Suprapubic skin (tissue), 4 donors: ENCODE data around the gene TCF7L2. TPM values are rescaled to one million over a fixed set of nuclear protein-coding genes. Genes with fewer than 3 reads are reported as not detected.

Source experiments
- DNase-seq, 2 donors: peaks; one replicate each; pipeline ENCODE4 v3.0.0-alpha.2; 2019; ENCODE audit warnings: low spot score in 2 of 2
- H3K27ac ChIP-seq: fragments of 200-600 bp; sonication (generic); one replicate; pipeline ENCODE4 v1.5.1; 2019
- H3K27me3 ChIP-seq: fragments of 200-600 bp; sonication (generic); one replicate; pipeline ENCODE4 v1.5.1; 2019
- H3K36me3 ChIP-seq: fragments of 200-600 bp; sonication (generic); one replicate; pipeline ENCODE4 v1.5.1; 2019
- H3K4me1 ChIP-seq: fragments of 200-600 bp; sonication (generic); one replicate; pipeline ENCODE4 v1.5.1; 2019
- H3K4me3 ChIP-seq: fragments of 200-600 bp; sonication (generic); one replicate; pipeline ENCODE4 v1.5.1; 2019; ENCODE audit warnings: mild to moderate bottlenecking
- H3K9me3 ChIP-seq: fragments of 200-600 bp; sonication (generic); one replicate; pipeline ENCODE4 v1.5.1; 2019
- EP300 ChIP-seq: sonication (generic); formaldehyde crosslinking; IDR thresholded peaks from one replicate; pipeline ENCODE4 v1.6.1; 2017; ENCODE audit warnings: antibody characterized with exemption
- POLR2A ChIP-seq, 2 donors: fragments of 450-650 bp; IDR thresholded peaks; one replicate each; pipeline ENCODE4 v1.6.1; 2017; ENCODE audit warnings: antibody characterized with exemption in 2 of 2, mild to moderate bottlenecking in 2 of 2, moderate library complexity in 2 of 2
- POLR2AphosphoS5 ChIP-seq, 3 donors: sonication (generic); formaldehyde crosslinking; IDR thresholded peaks; one replicate each; pipeline ENCODE4 v1.6.1; 2017; ENCODE audit warnings: antibody characterized with exemption in 3 of 3
- WGBS: methylation state at CpG from one replicate; pipeline ENCODE4 v1.1.5; 2018; 5-methylcytosine and 5-hydroxymethylcytosine counted together
- total RNA-seq, 4 donors: library from RNA; depleted of rRNA; stranded (reverse); fragments of >200 nt; gene quantifications; one replicate each; pipeline ENCODE4 v1.1.0, GENCODE V29; 2016
- TF ChIP-seq, protein P1 (sequence below), 2 donors: fragments of 200-600 bp in 1 of 2; fragments of 450-650 bp in 1 of 2; sonication (generic) in 1 of 2; IDR thresholded peaks; one replicate each; pipeline ENCODE4 v1.5.1; 2016 to 2019; ENCODE audit warnings: antibody characterized with exemption in 2 of 2, mild to moderate bottlenecking in 1 of 2, moderate library complexity in 1 of 2

TCF7L2 gene
- total RNA-seq, 4 donors from 2014 or later: 9.9 to 23.3 (median 15.2) TPM

DNA sequence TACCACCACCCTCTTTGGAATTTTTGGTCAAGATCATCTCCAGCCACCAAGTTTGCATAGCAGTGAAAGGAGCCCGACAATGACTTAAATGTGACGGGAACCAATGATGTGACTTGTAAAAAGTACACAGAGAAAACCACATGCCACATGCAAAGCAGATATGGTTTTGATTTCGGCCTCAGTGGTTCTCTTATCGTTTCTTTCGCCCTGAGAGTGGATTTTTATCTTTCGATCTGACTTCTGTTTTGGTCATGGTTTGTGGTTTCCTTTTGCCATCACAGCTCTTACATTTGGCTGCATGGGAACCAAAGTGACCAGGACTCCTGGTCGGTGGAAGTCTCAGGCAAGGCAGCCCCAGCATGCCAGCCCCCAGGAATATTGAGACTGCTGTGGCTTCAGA lies 31.5 kb downstream of the TCF7L2 start:
- Histone ChIP-seq H3K4me1 (peaks cover 21% of the 10 kb centered on the region), H3K9me3 (no peaks in the 10 kb centered on the region), H3K27me3 (no peaks in the 10 kb centered on the region), H3K4me3 (no peak overlapping the region), H3K27ac (no peak overlapping the region), H3K36me3 (peaks cover 2% of the 10 kb centered on the region)
- TF ChIP-seq POLR2A (IDR thresholded peaks at IDR 0.05) (no peak), POLR2AphosphoS5 (IDR thresholded peaks at IDR 0.05) (no peak), EP300 (no peak)
- TF ChIP-seq, protein P1, sequence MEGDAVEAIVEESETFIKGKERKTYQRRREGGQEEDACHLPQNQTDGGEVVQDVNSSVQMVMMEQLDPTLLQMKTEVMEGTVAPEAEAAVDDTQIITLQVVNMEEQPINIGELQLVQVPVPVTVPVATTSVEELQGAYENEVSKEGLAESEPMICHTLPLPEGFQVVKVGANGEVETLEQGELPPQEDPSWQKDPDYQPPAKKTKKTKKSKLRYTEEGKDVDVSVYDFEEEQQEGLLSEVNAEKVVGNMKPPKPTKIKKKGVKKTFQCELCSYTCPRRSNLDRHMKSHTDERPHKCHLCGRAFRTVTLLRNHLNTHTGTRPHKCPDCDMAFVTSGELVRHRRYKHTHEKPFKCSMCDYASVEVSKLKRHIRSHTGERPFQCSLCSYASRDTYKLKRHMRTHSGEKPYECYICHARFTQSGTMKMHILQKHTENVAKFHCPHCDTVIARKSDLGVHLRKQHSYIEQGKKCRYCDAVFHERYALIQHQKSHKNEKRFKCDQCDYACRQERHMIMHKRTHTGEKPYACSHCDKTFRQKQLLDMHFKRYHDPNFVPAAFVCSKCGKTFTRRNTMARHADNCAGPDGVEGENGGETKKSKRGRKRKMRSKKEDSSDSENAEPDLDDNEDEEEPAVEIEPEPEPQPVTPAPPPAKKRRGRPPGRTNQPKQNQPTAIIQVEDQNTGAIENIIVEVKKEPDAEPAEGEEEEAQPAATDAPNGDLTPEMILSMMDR (IDR thresholded peaks at IDR 0.05): no peak
- 76% methylated on average over 7 of the region's 7 CpGs for WGBS
- no peak for DNase-seq

DNA sequence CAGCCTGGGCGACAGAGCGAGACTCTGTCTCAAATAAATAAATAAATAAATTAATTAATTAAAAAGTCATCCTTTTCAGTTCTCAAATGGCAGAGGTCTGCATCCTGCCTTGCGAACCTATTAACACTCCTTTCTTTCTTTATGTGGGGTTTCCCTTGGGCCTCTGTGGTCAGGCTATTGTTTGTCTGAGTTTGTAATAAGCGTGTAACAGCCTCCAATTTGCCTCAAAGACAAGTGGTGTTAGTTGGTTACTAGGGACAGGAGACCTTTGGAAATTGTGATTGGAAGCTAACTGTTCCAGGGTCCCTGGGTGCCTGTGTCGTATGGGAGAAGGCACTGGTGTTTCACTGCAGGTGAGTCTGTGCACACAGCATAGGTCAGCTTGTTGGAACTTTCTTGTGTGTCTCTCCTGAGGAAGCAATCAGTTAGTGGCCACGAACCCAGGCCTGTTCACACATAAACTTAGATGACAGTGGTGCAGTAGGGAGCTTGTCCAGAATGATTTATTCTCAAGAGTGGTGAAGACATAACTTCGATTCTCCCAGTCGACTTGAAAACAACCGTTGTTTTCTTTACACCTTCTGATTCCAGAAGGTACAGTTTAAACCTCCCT lies 33.5 kb downstream of the TCF7L2 start:
- Histone ChIP-seq H3K4me1 (peaks cover 33% of the 10 kb centered on the region), H3K4me3 (no peak overlapping the region), H3K9me3 (no peaks in the 10 kb centered on the region), H3K36me3 (peaks cover 2% of the 10 kb centered on the region), H3K27me3 (no peaks in the 10 kb centered on the region), H3K27ac (no peak overlapping the region)
- 82% methylated on average over 9 of the region's 9 CpGs for WGBS
- no peak for TF ChIP-seq POLR2AphosphoS5 (IDR thresholded peaks at IDR 0.05)
- no peak for TF ChIP-seq EP300
- TF ChIP-seq POLR2A (IDR thresholded peaks at IDR 0.05): no peak
- TF ChIP-seq, protein P1 (IDR thresholded peaks at IDR 0.05): no peak
- no peak for DNase-seq

DNA sequence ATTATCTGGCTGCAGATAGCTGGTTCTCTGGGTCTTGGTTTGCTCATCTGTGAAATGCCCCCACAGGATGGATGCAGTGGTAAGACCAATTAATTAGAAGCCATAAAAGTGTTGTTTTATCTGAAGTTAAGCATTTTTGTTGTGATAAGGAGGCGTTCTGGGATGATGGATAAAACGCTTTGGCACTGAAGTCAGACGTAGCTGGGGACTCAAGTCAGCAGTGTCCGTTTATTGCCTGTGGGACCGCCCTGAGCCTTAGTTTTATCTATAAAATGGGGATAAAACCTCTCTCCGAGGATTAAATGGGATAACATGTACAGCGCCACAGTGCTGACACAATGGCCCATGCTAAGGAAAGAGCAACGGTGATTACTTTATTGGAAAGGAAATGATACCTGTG lies 34.7 kb downstream of the TCF7L2 start:
- no peaks in the 10 kb centered on the region for H3K27me3 ChIP-seq
- DNase-seq: no peak
- no peak overlapping the region for H3K27ac ChIP-seq
- H3K9me3 ChIP-seq: no peaks in the 10 kb centered on the region
- no peak overlapping the region for H3K4me3 ChIP-seq
- H3K4me1 ChIP-seq: peaks cover 35% of the 10 kb centered on the region
- peaks cover 2% of the 10 kb centered on the region for H3K36me3 ChIP-seq
- TF ChIP-seq EP300: no peak
- TF ChIP-seq, protein P1 (IDR thresholded peaks at IDR 0.05): no peak
- TF ChIP-seq POLR2AphosphoS5 (IDR thresholded peaks at IDR 0.05): no peak
- no peak for TF ChIP-seq POLR2A (IDR thresholded peaks at IDR 0.05)
- 87% methylated on average over 8 of the region's 8 CpGs for WGBS

DNA sequence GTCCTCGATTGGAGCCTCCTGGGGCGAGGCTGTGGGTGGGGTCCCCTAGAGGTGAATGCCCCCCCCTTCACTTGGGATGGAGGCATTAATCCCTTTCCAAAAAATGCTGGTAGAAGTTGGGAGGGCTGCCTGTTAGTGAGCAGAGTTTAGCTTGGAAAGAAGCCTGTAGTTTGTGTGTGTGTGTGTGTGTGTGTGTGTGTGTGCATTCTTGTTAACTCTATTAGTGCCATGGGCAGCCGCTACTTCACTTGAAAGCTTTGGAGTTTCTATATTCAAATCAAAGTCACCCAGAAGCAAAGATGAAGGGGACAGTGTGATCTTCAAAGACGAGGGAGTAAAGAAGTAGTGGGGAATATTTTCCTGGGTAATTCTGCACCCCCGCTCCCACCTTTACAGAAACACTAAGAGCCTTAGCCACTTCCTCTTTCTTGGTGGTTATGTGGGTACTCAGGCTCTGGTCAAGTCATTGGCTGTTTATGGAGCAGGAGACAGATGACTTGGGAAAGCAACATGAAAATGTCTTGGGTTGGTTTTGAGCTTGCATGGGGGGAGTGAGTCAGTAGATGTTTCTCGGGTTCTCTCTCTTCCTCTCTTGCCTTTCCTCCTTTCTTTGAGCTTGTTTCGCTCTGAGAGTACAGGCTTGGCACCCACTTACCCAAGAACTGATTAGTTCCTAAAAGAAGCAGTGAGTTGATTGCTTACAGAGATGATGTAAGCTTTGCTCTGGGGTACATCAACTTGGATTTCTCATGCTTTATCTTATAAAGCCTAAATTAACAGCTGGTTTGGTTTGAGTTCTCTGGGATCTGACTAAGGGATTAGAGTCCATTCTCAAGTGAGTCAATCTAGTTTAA lies 35.9 kb downstream of the TCF7L2 start:
- H3K27ac ChIP-seq: peak overlapping the region; percentile 5
- peaks cover 2% of the 10 kb centered on the region for H3K36me3 ChIP-seq
- no peaks in the 10 kb centered on the region for H3K9me3 ChIP-seq
- DNase-seq: no peak
- TF ChIP-seq POLR2A (IDR thresholded peaks at IDR 0.05): no peak
- TF ChIP-seq, protein P1 (IDR thresholded peaks at IDR 0.05): no peak
- no peak for TF ChIP-seq EP300
- no peak for TF ChIP-seq POLR2AphosphoS5 (IDR thresholded peaks at IDR 0.05)
- peaks cover 42% of the 10 kb centered on the region for H3K4me1 ChIP-seq
- H3K27me3 ChIP-seq: no peaks in the 10 kb centered on the region
- H3K4me3 ChIP-seq: no peak overlapping the region
- 54% methylated on average over 7 of the region's 7 CpGs for WGBS

DNA sequence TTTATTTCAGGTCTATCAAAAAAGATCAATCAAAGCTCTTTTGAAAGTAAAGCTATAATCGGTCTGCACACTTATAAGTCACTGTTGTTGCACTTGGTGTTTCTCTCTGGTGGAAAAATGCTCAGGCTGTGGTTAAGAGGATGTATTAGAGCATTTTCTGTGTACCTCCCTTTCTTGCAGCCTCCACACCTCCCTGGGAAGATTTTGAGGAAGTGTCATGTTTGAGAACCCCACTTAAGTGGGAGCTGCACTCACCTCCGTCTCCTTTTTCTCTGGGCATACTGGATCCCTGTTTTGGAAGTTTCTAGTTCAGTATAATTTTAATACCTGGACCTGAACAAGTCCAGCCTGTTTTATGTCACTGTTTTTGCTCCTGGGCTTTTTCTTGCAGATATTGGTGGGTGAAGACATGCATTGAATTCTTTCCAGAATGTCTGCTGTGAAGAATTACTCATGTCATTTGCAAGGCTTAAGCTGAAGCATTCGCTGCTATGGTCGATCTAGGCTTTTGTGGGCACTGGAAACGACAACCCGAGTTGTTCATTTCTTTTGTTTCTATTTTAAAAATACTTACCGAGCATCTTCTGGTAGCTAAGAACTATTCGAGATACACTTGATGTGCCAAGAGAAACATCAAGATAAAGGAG lies 36.6 kb downstream of the TCF7L2 start:
- H3K4me1 ChIP-seq: peaks cover 49% of the 10 kb centered on the region
- H3K9me3 ChIP-seq: no peaks in the 10 kb centered on the region
- no peak overlapping the region for H3K4me3 ChIP-seq
- WGBS: 30% methylated on average over 8 of the region's 8 CpGs
- peak overlapping the region; percentile 5 for H3K27ac ChIP-seq
- no peak for DNase-seq
- TF ChIP-seq POLR2AphosphoS5 (IDR thresholded peaks at IDR 0.05) (no peak), EP300 (no peak), POLR2A (IDR thresholded peaks at IDR 0.05) (no peak)
- TF ChIP-seq, protein P1 (IDR thresholded peaks at IDR 0.05): no peak
- H3K27me3 ChIP-seq: no peaks in the 10 kb centered on the region
- H3K36me3 ChIP-seq: peaks cover 2% of the 10 kb centered on the region
